ENCODE measurements around the gene FOXP1.

- TF ChIP-seq CTCF (IDR thresholded peaks at IDR 0.05 in 2 of 3, conservative IDR thresholded peaks at IDR 0.05 in 1 of 3; ENCODE audit: insufficient read depth in 2 of 3, low read depth in 1 of 3, low read length in 3 of 3) (no peak), FOXK2 (conservative IDR thresholded peaks at IDR 0.05 in 1 of 2, IDR thresholded peaks at IDR 0.05 in 1 of 2; ENCODE audit: low read depth in 2 of 2) (no peak)
Observed at GRCh38 chr3:71360180-71360579, 223.3 kb downstream of the FOXP1 start.
